SK-N-DZ (cell line): ENCODE measurements around the gene KCNK4.

Source experiments
- DNase-seq: peaks from one replicate; pipeline ENCODE4 v3.0.0-alpha.2; 2015; ENCODE audit warnings: low spot score

KCNK4 gene

DNA sequence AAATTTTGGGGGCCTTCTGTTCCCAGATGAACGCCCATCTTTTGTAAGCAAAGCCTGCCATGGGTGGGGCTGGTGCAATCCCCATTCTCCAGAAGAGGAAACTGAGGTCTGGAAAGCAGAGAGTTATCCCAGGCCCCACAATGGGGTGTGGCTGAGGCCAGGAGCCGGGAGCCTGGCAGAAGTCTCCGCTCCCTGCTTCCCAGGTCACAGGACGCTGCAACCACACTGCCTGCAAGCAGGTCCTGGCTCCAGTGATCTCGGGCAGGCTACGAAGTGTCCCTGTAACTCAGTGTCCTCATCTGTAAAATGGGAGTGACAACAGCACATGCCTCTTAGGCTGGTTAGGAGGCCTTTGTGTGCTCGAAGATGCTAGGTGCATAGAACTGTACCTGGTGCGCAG, 38.1 kb upstream of the KCNK4 start:
- no peak for DNase-seq

DNA sequence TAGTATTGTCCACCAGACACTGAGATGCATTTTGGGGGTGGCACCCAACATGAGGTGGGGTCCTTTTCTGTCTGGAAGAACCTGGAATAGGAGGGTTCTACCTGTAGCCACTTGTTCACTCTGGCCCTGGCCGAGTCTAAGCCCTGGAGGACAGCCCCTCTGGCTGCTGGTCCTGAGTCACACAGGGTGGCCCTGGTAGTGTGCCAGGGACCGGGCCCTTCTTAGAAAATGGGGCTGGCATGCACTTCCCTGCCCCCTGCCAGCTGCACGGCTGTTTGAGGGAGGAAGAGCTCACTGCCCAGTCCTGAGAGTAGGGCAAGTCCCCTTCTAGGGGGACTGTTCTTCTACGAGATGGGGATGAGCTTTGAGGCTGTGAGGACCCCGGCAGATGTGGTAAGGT, 37.6 kb upstream of the KCNK4 start:
- no peak for DNase-seq

DNA sequence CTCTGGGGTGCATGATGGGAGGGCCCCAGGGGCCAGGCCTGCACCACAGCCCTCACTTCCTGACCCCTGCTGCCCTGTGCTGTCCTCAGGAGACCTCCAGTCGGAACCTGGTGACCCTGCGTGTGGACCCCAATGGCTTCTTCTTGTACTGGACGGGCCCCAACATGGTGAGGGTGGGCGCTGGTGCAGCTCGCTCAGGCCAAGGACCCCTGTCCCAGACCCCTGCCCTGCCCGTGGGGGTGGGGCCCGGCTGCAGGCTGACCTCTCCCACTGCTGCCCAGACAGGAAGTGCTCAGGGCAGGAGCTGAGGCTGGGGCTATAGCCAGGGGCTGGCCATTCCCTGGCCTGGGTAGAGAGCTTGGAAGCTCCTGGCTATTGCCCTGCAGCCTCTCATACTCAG, 36.8 kb upstream of the KCNK4 start:
- no peak for DNase-seq

DNA sequence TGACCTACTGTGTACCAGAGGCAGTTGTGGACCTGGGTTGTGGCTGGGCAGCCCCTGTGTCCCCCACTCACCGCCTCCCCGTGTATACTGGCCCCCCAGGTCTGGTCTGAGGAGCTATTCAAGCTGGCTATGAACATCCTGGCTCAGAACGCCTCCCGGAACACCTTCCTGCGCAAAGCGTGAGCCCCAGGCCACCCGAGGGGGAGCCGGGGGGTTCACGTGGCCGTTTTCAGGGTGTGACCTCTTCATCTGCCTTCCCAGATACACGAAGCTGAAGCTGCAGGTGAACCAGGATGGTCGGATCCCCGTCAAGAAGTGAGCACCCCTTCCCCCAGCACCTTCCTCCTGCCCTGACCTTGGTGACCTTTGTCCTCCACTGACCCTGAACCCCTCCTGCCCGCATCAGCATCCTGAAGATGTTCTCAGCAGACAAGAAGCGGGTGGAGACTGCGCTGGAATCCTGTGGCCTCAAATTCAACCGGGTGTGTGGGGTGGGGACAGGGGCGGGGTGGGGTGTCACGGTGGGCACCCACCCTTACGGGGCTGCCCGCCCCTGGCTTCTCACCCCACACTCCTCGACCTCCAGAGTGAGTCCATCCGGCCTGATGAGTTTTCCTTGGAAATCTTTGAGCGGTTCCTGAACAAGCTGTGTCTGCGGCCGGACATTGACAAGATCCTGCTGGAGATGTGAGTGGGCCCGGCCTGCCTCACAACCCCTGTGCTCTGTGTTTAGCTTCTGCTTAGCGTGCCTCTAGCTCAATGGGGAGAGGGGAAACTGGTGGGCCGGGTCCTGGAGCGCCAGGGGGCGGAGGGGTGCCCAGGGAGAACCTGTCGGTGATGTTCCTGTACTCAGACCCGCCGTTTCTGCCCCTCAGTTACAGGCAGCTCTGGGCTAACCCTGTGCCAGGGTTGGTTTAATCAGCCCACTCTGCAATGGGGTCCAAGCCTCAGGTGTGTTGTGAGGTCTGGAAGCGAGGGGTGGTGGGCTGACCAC, 35.7 kb upstream of the KCNK4 start:
- DNase-seq, result no peak

DNA sequence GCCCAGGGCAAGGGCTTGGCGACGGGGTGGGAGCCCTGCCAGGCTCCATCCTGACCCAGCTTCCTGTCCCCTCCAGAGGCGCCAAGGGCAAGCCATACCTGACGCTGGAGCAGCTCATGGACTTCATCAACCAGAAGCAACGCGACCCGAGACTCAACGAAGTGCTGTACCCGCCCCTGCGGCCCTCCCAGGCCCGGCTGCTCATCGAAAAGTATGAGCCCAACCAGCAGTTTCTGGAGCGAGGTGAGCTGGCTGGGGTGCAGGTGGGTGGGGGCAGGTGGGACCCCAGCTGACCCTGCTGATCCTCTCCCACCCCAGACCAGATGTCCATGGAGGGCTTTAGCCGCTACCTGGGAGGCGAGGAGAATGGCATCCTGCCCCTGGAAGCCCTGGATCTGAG, 34.8 kb upstream of the KCNK4 start:
- no peak for DNase-seq

DNA sequence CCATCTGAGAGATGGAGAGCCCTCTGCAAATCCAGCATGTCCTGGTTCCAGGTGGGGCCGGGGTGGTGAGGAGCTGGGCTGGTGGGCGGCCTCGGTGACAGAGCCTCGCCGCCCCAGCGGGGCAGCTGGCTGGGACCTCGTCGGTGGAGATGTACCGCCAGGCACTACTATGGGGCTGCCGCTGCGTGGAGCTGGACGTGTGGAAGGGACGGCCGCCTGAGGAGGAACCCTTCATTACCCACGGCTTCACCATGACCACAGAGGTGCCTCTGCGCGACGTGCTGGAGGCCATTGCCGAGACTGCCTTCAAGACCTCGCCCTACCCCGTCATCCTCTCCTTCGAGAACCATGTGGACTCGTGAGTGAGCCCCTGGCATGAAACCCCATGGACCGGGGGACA, 32.7 kb upstream of the KCNK4 start:
- DNase-seq, result no peak

DNA sequence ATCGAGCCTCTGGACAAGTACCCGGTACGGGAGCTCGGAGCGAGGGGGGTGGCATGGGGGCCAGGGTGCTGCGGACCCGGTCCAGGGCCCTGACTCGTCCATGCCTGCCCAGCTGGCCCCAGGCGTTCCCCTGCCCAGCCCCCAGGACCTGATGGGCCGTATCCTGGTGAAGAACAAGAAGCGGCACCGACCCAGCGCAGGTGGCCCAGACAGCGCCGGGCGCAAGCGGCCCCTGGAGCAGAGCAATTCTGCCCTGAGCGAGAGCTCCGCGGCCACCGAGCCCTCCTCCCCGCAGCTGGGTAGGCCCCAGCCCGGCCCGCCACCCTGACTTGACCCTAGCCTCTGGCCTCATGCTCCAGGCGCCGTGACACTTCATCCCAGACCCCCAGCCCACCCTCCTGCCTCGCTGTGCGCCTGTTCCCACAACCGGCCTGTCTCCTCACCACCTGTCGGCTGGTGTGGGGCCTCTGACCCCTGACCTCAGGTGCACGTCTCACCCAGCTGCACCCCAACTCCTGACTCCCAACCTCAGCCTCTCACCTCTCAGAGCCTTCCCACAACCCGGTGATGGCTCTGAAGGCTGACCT, 32.1 kb upstream of the KCNK4 start:
- DNase-seq, result no peak

DNA sequence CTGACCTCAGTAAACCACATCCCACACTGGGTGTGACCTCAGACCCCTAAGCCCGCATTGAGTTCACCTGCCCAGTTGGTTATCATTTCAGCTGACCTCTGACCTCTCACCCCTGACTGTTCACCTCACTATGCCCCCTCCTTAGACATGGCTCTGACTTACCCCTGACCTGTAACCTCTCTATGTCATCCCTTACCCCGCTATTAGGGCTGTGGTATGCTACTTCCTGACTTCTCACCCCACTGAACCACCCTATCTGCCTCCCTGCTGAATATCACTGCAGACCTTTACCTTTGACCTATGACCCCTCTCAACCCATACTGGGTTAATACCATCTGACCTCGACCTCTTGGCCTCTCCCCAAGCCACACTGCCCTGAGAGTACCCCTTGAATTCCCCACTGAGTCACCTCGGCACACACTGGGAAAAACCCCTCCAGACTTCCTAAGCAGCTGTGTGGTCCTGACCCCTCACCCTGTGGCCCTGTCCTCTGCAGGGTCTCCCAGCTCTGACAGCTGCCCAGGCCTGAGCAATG, 31.5 kb upstream of the KCNK4 start:
- DNase-seq, result no peak

DNA sequence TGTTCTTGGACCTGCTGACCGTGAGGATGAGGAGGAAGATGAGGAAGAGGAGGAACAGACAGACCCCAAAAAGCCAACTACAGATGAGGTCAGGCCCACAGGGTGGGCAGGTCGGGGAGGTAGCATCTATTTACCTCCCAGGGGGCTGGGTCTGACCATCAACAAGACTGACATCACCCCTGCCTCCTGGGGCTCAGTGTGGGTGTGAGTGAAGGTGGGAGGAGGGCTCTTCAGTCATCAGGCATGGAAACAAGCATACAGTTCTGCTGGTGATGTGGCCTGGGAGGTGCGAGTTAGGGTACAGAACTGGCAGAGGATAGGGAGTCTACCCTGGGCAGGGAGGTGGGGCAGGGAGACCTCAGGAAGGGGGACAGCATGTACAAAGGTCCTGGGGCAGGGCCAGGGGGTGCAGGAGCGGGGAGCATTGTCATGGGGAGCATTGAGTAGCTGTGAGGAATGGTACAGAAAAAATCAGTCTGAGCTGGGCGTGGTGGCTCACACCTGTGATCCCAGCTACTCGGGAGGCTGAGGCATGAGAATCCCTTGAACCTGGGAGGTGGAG, 30.9 kb upstream of the KCNK4 start:
- DNase-seq, result no peak

DNA sequence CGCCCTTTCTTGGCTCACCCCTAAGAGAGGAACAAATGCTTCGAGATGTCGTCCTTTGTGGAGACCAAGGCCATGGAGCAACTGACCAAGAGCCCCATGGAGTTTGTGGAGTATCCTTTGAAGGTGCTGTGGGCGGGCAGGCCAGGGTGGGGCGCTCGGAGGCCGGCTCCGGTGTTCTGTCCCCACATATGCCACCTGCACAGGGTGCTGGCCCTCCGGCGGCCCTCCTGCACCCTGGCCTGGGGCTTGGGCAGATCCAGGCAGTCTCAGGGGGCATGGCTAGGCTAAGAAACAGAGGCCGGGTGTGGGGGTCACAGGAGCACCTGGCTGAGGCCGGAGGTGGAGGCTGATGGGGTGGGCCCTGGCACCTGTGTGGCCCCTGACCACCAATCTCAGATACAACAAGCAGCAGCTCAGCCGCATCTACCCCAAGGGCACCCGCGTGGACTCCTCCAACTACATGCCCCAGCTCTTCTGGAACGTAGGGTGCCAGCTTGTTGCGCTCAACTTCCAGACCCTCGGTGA, 29.5 kb upstream of the KCNK4 start:
- DNase-seq, result no peak

DNA sequence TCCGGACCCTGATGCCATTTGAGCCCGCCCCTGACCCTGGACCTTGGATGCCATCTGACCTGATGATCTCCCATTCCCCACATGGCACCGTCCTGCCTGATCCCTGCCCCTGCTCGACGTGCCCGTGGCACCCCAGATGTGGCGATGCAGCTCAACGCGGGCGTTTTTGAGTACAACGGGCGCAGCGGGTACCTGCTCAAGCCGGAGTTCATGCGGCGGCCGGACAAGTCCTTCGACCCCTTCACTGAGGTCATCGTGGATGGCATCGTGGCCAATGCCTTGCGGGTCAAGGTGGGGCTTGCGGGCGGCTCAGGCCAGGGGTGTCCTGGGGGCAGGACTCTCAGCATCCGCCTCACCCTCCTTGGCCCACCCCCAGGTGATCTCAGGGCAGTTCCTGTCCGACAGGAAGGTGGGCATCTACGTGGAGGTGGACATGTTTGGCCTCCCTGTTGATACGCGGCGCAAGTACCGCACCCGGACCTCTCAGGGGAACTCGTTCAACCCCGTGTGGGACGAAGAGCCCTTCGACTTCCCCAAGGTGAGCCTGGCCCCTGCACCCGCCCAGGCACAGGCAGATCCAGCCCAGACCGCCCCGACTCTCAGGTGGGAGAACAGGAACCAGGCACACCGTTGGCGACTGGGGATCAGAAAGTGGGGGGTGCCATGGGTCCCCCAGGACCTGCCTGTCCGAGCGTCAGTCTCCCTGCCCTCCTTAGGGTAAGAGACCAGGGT, 28.7 kb upstream of the KCNK4 start:
- DNase-seq, result no peak

DNA sequence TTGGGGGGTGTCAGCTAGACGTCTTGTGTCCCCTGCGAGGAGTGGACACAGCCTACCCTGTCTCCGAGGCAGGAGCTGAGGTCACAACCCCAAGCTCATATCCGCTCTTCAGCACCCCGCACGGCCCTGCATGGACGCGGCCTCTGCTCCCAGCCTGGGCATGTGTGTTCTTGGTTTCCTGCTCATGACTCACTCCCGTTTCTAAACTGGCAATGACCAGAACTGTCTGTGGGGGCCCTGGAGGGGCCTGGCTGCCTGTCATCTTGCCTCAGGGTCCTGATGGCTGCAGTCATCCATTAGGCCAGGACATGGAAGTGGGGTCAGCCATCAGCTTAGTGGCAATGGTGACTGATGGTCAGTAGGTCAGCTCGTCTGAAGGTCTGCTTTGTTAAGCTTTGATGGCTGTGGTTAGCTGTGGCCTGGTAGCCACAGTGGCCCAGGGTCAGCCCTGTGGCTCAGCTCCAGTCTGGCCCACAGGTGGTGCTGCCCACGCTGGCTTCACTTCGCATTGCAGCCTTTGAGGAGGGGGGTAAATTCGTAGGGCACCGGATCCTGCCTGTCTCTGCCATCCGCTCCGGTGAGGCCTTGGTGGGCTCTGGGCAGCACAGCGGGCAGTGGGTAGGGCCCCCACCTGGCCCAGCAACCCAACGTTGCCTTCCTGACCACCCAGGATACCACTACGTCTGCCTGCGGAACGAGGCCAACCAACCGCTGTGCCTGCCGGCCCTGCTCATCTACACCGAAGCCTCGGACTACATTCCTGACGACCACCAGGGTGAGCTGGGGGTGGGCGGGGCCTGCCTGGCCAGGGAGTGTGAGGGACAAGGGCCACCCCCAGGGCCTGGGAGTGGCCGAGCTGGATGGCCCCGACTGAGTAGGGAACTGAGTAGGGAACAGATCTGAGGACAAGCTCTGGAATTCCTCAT, 27.8 kb upstream of the KCNK4 start:
- no peak for DNase-seq

DNA sequence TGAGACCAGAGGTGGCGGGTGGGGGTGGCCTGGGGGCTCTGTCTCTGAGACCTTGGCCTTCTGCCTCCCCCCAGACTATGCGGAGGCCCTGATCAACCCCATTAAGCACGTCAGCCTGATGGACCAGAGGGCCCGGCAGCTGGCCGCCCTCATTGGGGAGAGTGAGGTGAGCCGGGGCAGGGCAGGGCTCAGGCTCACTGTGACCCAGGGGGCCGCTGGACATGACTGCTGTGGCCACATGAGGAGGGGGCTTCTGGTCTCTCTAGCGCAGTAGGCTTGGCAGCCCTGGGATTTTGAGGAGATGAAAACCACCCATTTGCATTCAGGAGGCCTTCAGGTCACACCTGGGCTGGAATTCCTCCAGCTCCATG, 27.2 kb upstream of the KCNK4 start:
- no peak for DNase-seq

DNA sequence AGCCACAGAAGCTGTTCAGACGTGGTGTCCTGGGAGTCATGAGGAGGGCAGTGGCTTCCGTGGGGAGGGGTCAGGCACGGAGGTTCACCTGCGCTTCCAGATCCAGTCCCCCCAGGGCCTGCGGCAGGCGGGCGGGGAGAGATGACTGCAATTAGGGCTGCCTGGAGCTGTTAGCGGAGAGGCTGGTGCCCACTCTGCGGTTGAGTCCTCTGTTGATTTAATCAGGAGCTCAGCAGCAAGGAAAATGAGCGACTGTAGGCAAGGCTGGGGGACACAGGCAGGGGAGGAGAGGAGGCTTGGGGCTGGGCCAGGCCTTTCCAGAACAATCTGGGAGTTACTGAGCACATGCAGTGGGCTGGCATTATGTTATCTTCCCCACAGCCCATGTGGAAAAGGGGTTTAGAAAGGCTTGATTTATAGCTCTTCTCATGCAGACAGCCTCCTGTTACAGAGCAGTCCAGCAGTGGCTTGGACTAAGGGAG, 26.7 kb upstream of the KCNK4 start:
- DNase-seq, result peak; percentile 79

DNA sequence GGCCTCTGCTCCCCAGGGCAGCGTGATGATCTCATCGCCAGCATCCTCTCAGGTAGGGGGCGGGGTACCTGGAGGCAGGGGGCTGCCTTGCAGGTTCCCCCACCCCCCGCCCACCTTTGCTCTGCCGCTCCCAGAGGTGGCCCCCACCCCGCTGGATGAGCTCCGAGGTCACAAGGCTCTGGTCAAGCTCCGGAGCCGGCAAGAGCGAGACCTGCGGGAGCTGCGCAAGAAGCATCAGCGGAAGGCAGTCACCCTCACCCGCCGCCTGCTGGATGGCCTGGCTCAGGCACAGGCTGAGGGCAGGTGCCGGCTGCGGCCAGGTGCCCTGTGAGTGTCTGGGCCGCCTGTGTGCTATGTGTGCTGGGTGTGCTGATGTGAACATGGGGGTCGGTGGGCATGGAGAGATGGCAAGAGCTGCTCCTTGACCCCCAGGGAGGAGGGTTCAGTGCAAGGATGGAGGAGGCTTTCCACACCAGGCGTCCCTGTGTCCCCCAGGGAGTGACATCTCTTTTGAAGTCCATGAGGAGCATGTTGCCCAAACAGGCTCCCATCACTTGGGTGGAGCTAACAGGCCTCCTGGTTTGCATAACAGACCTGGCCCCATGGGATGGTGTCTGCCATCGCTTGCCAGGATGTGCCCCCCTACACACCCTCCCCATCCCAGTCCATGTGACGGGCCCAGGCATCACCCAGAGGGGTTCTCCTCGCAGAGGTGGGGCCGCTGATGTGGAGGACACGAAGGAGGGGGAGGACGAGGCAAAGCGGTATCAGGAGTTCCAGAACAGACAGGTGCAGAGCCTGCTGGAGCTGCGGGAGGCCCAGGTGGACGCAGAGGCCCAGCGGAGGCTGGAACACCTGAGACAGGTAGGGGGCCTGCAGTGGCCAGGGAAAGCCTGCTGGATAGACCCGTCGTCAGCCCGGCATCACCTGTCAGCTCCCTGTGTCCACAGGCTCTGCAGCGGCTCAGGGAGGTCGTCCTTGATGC, 25.6 kb upstream of the KCNK4 start:
- DNase-seq, result no peak

DNA sequence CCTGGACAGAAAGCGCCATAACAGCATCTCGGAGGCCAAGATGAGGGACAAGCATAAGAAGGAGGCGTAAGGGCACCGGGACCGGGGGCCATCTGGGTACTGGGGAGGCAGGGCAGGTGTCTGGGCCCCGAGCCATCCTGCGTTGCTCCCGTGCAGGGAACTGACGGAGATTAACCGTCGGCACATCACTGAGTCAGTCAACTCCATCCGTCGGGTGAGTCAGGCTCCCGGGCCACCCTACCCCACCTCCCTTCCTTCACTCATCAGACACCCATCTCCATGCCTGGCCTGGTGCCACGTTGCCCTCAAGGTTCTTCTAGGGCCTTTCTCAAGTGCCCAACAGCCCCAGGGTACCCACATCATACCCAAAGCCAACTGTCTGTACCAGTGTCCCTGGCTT, 24.8 kb upstream of the KCNK4 start:
- DNase-seq, result no peak

DNA sequence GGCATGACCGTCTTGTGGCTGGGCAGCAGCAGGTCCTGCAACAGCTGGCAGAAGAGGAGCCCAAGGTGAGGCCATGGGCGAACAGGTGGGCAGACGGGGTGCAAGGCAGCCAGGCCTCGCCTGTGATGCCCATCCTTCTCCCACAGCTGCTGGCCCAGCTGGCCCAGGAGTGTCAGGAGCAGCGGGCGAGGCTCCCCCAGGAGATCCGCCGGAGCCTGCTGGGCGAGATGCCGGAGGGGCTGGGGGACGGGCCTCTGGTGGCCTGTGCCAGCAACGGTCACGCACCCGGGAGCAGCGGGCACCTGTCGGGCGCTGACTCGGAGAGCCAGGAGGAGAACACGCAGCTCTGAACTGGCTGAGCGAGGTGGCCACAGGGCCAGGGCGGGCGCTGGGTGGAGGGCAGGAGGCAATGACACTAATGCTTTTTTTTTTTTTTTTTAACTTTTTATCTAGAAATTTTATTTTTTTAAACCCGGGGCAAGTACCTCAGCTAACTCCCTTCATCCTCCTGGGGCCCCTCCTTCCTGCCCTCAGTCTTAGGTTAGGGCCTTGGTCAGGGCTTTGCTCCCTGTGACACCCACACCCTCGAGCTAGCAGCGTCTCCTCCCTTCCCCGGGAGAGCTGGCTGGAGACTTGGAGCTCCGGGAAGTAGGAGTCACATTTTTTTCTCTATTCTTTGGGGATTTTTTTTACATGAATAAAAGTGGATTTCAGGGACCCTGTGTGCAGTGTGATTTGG, 23.7 kb upstream of the KCNK4 start:
- no peak for DNase-seq
